Measurements from ENCODE around the gene GRIK5. TPM values are rescaled to one million over a fixed set of nuclear protein-coding genes. Genes with fewer than 3 reads are reported as not detected.

GRIK5 gene
- 43.1 and 45.0 TPM in 2 replicates for total RNA-seq (2021)
- long read RNA-seq, partial matches to known transcripts = 5 of 20 reads
- long read RNA-seq, other reads (novel, unspliced or antisense) = 15 of 20 reads

- no peak within 1 kb of the TSS for H2BK12ac ChIP-seq (ENCODE audit: insufficient read length, low read depth, low read length)
Observed at GRCh38 chr19:42069619-42070351, at the start of gene GRIK5. Gene GRIK5 (minus strand): TSS chr19:42070206. CDS start chr19:42065770, 4,436 bp downstream.

More at GRCh38 chr19:42069619-42070351, at the start of gene GRIK5:
- Histone ChIP-seq H4K20me1 (ENCODE audit: control insufficient read depth, insufficient read depth, insufficient read length) (no peaks in the 10 kb centered on the region), H2AK5ac (ENCODE audit: insufficient read length, low read length) (no peak within 1 kb of the TSS), H2AFZ (ENCODE audit: low read length) (no peak within 1 kb of the TSS), H4K8ac (replicated peaks; ENCODE audit: insufficient read length, low read depth, low read length) (no peak within 1 kb of the TSS), H3K79me1 (ENCODE audit: insufficient read depth, low read depth, low read length, poor library complexity, severe bottlenecking) (no peaks in the 10 kb centered on the region), H2BK20ac (ENCODE audit: low read depth, low read length, poor library complexity, severe bottlenecking) (no peak within 1 kb of the TSS), H3K27me3 (ENCODE audit: insufficient read depth, low read length) (no peaks in the 10 kb centered on the region), H3T11ph (ENCODE audit: low read length) (no peak within 1 kb of the TSS), H3K9ac (ENCODE audit: extremely low read depth, insufficient read length, low read length) (peak within 1 kb of the TSS; percentile 46), H3K4me2 (ENCODE audit: insufficient read depth, insufficient read length, low read length) (peak within 1 kb of the TSS; percentile 81), H3K14ac (ENCODE audit: insufficient read depth, low read length) (no peak within 1 kb of the TSS), H2BK15ac (ENCODE audit: low read depth, low read length) (no peak within 1 kb of the TSS), H3K56ac (ENCODE audit: insufficient read length, low read depth, low read length) (no peak within 1 kb of the TSS), H4K5ac (ENCODE audit: insufficient read length, low read depth, low read length) (no peak within 1 kb of the TSS), H2BK120ac (ENCODE audit: low read depth, low read length, poor library complexity, severe bottlenecking) (no peak within 1 kb of the TSS), H3K79me2 (ENCODE audit: insufficient read depth, low read length) (peaks cover 3% of the 10 kb centered on the region; the same call in 1 of the 2 replicates), H3K9me3 (ENCODE audit: control insufficient read depth, low read depth, low read length) (no peaks in the 10 kb centered on the region), H3K23me2 (ENCODE audit: insufficient read length, low read depth, low read length, poor library complexity, severe bottlenecking) (peaks cover 16% of the 10 kb centered on the region), H3K4me1 (ENCODE audit: insufficient read depth, low read length) (peaks cover 2% of the 10 kb centered on the region; the same call in 1 of the 2 replicates), H3K27ac (ENCODE audit: insufficient read length, low read depth, low read length) (no peak within 1 kb of the TSS), H4K91ac (ENCODE audit: insufficient read length, low read depth, low read length) (no peak within 1 kb of the TSS), H2BK5ac (ENCODE audit: insufficient read length, low read length) (no peak within 1 kb of the TSS), H3K18ac (ENCODE audit: insufficient read length, low read depth, low read length) (no peak within 1 kb of the TSS), H3K23ac (ENCODE audit: insufficient read length, low read depth, low read length) (no peak within 1 kb of the TSS), H3K4ac (ENCODE audit: low read depth, low read length) (no peak within 1 kb of the TSS)
- no peak for TF ChIP-seq CTCF (conservative IDR thresholded peaks at IDR 0.05)
- Mint-ChIP-seq H3K36me3 (ENCODE audit: insufficient read depth in 1 of 3, low read depth in 3 of 3) (peaks cover 0 to 11% (median 6%) of the 10 kb centered on the region in 3 experiments), H3K27ac (peak within 1 kb of the TSS in 2 of 3 experiments; percentile 18 to 28; a peak in 3 of 7 replicates), H3K9me3 (no peaks in the 10 kb centered on the region), H3K4me3 (no peak within 1 kb of the TSS; a peak in 2 of 5 replicates), H3K27me3 (ENCODE audit: low read depth) (no peaks in the 10 kb centered on the region; the same call in 1 of the 2 replicates), H3K4me1 (peaks cover 9 to 17% of the 10 kb centered on the region in 2 experiments)
- DNase-seq = peak; percentile 56
- no CpG with 5 or more reads among the region's 29 CpGs for WGBS (ENCODE audit: extremely low coverage, insufficient read length, low lambda C conversion rate)

Measured in H9 (cell line).